GM18498 (cell line): ENCODE results near the gene SLC27A4.
"Not testable (repeated sequence)": the region's sequence is repeated elsewhere in the genome, so short reads cannot be mapped to it uniquely, and the experiment has no call there.

Experiments
- ATAC-seq: cut with Tn5 transposase; IDR thresholded peaks from one replicate; pipeline ENCODE4 v1.9.1; 2021; ENCODE audit warnings: mild to moderate bottlenecking, moderate library complexity; ENCODE audit not compliant: unreplicated experiment

Gene SLC27A4

DNA sequence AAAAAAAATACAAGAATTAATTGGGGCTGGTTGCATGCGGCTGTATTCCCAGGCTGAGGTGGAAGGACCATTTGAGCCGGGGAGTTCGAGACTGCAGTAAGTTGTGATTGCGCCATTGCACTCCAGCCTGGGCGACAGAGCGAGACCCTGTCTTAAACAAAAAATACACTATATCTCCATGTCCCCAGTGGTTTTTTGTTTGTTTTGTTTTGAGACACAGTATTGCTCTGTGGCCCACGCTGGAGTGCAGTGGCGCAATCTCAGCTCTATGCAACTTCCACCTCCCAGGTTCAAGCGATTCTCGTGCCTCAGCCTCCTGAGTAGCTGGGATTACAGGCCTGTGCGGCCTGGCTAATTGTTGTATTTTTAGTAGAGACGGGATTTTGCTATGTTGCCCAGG lies 16.5 kb upstream of the SLC27A4 start:
- ATAC-seq, result no peak

DNA sequence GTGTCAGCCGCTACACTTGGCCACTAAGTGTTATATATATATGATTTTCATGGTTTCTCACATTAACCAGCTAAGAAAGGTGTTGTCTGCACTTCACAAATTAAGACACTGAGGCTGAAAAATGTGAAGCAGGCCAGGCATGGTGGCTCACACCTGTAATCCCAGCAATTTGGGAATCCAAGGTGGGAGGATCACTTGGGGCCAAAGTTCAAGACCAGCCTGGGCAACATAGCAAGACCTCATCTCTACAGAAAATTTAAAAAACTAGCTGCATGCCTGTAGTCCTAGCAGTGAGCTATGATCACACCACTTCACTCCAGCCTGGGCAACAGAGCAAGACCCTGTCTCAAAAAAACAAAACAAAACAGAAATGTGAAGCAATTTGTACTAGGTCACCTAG lies 15.9 kb upstream of the SLC27A4 start:
- no peak for ATAC-seq

DNA sequence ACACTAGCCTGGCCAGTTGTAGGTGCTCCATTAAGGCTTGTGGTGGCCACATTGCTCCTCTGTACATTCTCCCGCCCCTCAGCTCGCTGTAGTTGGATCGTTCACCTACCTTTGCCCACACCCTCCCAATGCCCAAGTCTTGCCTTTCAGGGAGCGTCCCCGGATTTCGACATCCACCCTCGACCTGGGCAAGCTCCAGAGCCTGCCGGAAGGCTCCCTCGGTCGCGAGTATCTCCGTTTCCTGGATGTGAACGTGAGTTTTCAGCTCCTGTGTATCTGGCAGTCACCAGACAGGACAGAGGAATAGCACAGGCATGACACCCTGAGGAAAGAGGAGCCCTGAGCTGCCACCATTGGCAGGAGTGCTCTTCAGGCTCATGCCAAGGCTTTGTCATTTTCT lies 14.7 kb upstream of the SLC27A4 start:
- ATAC-seq, result no peak

DNA sequence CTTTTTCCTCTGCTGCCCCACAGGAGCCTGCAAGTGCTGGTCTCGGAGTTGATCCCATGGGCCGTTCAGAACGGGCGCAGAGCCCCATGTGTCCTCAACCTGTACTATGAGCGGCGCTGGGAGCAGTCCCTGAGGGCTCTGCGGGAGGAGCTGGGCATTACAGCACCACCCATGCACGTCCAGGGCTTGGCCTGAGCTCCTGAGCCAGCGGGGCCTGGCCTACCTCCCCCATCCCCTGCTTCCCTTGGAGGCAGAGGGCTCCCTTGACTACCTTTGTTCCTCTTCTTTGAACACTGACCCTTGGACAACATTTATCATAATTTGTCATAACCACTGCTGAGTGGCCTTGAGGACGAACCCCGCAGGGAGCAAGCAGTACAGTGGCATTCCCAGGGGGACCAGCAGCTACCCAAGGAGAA lies 6.9 kb upstream of the SLC27A4 start:
- no peak for ATAC-seq

DNA sequence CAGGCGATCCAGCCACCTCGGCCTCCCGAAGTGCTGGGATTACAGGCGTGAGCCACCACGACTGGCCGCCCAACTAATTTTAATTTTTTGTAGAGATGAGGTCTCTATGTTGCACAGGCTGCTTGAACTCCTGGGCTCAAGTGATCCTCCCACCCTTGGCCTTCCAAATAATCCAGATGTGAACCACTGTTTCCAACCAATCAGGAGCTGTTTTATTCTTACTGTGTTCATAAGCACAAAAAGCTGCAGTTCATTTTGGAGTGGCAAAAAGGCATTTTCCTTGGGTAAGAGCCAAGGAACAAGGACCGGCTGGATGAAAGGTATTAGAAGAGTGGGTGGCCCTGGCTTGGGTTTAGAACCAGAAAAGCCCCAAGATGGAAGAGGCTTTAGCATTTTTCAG lies 5.2 kb upstream of the SLC27A4 start:
- no peak for ATAC-seq

DNA sequence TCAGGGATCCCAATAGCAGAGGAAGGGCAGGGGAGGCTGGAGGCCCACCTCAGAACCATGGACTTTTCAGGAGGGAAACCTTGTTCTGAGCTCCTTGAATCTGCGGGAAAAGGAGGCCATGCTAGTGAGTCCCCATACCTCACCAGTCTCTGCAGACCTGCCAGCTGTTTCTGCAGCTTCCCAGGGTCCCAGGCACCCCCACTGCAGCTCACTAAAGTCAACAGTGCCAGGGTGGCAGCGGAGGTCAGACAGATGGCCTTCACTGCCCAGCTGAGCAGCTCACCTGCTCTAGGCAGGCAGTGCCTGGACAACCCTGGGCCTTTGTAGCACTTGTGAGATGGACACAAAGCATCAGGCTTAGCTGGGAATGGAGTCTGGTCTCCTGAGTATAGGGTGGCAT lies 4.4 kb upstream of the SLC27A4 start:
- no peak for ATAC-seq

DNA sequence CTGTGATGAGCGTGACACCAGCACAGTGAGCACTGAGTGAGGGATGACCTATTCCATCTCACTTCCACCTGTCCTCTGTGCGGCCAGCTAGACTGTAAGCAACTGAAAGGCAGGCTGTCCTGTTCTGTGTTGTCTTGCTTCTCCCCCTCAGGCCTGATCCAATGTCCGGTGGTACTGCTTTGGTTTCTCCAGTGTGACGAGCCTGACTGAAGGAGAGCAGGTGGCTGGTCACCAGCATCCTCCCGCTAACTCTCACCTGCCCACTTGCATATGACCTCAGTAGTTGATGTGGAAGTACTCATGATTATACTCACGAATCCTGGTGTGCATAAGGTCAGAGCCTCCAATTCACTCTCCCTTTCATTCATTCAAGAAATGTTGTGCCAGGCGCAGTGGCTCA lies 2.4 kb upstream of the SLC27A4 start:
- ATAC-seq, result no peak

- ATAC-seq, result not testable (repeated sequence)
Measured at GRCh38 chr9:128338852-128339614, 1.3 kb upstream of the SLC27A4 start.

DNA sequence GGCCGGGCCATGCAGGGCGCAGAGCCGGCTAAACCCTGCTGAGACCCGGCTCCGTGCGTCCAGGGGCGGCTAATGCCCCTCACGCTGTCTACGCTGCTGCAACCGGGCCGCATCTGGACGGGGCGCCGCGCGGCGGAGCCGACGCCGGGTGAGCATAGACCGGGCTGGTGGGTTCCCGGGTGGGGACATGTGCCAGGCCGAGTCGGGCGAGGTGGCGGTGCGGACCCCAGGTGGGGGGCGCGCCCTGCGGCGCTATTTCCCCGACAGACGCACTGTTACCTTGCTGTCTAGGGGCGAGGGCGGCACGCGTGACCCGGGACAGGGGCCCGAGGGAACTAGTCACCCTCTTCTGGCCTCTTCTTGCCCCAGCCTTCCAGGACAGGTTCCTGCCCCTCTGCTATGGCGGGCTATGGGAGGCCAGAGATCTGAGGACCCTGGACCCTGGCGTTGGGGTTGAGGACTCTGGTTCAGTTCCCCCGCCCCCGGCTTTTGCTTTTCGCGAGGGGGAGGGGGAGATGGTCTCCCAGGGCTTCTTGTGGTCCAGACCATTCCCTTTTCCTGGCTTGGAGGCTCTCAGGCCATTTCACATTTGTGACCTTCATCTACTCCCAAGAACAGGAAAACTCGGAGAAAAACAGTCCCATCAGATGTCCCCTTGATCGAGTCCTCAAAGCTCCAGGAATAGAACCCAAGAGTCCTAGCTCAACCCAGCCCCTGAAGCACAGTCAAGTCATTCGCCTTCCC lies 536 bp downstream of the SLC27A4 start:
- peak; percentile 43 for ATAC-seq

DNA sequence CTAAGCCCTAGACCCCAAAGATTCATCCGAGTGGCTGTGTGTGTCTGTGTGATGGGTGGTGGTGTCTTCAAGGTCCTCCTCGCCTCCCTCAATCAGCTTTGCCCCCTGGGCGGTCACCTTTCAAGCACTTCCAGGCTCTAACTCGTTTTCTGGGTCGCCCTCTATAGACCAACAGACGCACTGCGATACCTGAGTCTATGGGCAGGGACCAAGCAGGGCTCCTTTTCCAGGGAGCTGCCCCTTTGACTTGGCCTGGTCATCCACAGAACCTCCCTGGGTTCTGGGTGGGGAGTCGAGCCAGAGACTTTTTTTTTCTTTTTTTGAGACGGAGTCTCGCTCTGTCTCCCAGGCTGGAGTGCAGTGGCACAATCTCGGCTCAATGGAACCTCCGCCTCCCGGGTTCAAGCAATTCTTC lies 1.1 kb downstream of the SLC27A4 start:
- ATAC-seq, result peak; percentile 40

- no peak for ATAC-seq
Measured at GRCh38 chr9:128342971-128343680, 2.8 kb downstream of the SLC27A4 start.

DNA sequence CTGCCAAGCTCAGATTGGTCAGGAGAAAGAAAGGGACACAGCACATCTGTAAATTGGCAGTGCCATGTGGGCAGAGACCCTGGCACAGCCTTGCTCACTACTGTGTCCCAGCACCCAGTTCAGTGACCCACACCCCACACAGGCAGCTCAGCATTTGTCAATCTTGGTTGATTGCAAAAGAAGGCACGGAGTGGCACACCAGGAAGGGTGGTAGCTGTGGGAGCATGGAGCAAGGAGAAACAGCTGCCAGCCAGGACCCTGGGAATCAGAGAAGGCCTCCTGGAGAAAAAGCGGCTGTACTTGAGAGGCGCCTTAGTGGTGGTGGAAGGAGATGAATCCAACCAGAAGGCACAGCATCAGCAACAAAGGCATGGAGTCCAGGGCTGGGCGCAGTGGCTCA lies 3.5 kb downstream of the SLC27A4 start:
- ATAC-seq, result no peak

DNA sequence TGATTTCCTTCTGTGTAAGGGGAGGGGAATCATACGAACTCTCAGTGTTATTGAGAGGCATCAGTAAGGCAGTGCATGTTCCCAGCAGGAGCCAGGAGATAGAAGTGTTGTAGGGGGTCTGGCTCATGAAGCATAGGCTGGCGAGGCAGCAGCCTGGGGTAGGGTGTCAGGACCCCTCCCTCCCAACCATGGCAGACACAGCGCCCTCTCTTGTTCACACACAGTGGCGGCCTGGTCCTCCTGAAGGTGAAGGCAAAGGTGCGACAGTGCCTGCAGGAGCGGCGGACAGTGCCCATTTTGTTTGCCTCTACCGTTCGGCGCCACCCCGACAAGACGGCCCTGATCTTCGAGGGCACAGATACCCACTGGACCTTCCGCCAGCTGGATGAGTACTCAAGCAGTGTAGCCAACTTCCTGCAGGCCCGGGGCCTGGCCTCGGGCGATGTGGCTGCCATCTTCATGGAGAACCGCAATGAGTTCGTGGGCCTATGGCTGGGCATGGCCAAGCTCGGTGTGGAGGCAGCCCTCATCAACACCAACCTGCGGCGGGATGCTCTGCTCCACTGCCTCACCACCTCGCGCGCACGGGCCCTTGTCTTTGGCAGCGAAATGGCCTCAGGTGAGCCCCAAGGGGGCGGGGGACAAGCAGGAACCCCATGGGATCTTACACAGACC lies 4.7 kb downstream of the SLC27A4 start:
- ATAC-seq, result no peak

DNA sequence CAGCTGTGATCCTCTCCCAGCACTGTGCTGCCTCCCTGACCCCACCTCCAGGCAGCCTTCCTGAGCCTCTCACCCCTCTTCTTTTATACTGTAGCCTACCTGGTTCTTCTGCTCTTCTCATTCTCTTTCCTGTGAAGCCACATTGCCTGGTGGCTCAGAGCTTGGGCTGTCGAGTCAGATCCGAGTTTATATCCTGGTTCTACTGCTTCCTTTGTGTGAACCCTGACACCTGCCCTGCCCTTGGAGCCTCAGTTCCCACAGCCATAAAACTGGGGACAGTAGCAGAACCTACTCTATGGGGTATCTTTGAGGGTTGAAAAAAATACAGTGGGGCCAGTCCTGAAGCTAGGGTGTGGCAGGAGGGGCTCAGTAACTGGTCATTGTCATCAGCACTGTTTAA lies 8.8 kb downstream of the SLC27A4 start:
- no peak for ATAC-seq

GRCh38 chr9:128349772-128350171 lies 9.4 kb downstream of the SLC27A4 start:
- ATAC-seq, result no peak

DNA sequence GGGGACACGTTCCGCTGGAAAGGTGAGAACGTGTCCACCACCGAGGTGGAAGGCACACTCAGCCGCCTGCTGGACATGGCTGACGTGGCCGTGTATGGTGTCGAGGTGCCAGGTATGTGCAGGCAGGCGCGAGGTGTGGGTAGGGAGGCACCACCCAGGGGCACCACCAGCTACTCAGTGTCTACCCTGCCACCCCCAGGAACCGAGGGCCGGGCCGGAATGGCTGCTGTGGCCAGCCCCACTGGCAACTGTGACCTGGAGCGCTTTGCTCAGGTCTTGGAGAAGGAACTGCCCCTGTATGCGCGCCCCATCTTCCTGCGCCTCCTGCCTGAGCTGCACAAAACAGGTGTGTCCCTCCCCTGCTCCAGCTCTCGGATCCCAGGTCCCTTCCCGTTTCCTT lies 15.1 kb downstream of the SLC27A4 start:
- ATAC-seq, result no peak

GRCh38 chr9:128358090-128358489 lies 17.8 kb downstream of the SLC27A4 start:
- ATAC-seq, result no peak

- ATAC-seq, result no peak
Measured at GRCh38 chr9:128358861-128359260, 18.5 kb downstream of the SLC27A4 start.

DNA sequence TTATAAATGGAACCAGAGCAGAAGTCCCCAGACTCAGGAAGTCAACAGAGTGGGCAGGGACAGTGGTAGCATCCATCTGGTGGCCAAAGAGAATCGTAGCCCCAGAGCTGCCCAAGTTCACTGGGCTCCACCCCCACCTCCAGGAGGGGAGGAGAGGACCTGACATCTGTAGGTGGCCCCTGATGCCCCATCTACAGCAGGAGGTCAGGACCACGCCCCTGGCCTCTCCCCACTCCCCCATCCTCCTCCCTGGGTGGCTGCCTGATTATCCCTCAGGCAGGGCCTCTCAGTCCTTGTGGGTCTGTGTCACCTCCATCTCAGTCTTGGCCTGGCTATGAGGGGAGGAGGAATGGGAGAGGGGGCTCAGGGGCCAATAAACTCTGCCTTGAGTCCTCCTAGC lies 20.5 kb downstream of the SLC27A4 start:
- no peak for ATAC-seq

DNA sequence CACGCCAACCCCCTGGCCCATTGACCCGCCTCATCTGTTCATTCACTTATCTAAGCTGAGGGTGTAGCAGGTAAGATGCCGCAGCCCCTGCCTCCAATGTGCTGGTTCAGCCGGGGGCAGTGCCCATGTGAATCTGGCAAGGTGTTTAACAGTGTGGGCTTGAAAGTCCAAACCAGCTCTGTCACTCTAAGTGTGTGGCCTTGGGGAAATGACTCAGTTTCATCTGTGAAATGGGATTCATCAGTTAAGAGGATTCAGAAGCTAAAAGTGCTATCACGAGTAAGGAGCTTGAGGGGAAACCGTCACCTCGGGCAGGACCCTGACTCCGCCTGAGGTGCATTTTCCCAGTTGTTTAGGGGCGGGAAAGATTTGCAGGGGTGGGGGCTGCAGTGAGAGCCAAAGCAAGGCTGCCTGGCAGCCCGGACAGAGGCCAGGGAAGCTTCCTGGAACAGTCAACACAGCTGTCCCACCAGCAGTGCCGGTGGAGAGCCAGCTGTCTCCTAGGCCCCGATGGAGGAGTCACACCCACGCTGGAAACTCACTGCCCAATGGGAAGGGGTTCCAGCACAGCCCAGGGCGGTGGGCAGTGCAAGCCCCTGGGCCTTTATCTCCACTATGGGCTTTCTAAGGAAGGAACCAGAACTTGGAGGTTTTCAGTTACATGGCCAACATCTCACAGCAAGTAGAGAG lies 21.1 kb downstream of the SLC27A4 start:
- ATAC-seq, result no peak
